Measurements from ENCODE around the gene RNF207.
A peak's percentile ranks its signal among the peaks of the same experiment; 100 is the strongest.

The RNF207 gene

DNA sequence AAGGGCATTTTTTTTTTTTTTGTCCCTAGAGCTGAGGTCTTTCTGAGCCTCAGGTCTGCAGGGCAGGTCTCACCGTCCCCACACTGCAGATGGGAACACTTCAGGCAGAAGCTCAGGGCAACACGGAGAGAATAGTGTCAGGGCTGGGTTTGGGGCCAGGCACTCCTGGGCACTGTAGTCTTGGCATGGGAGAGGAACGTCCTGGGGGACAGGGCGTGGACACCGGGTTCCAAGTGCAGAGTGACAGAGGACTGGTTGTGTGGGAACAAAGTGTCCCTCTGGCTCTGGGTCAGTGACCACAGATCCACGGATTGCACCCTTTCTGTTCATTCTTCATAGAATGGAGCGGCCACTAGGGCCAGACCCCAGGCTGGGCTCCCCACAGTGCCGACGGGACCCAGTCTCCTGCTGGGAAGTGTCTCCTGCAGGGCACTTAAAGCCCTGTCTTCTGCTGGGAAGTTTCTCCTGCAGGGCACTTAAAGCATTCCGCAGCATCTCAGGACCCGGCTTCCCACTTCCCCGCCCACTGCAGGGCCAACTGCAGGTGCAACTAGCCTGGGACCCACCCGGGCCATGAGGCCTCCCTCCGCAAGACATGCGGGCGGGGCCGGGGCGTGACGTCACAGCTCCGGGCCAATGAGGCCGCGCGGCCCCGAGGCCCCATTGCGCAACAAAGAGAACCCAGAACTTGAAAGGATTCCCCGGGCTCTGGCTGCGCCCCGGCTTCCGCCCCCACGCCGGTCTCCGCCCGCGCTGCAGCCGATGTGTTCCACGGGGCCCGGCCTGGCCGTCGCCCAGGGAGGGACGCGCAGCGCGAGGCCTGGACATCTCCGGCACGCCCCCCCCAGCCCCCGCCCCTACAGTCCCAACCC lies 53.8 kb downstream of the RNF207 start:
- TF ChIP-seq, protein P1, sequence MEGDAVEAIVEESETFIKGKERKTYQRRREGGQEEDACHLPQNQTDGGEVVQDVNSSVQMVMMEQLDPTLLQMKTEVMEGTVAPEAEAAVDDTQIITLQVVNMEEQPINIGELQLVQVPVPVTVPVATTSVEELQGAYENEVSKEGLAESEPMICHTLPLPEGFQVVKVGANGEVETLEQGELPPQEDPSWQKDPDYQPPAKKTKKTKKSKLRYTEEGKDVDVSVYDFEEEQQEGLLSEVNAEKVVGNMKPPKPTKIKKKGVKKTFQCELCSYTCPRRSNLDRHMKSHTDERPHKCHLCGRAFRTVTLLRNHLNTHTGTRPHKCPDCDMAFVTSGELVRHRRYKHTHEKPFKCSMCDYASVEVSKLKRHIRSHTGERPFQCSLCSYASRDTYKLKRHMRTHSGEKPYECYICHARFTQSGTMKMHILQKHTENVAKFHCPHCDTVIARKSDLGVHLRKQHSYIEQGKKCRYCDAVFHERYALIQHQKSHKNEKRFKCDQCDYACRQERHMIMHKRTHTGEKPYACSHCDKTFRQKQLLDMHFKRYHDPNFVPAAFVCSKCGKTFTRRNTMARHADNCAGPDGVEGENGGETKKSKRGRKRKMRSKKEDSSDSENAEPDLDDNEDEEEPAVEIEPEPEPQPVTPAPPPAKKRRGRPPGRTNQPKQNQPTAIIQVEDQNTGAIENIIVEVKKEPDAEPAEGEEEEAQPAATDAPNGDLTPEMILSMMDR (IDR thresholded peaks at IDR 0.05; ENCODE audit: borderline replicate concordance, insufficient read depth, low read depth, low read length), result no peak
- peak overlapping the region; percentile 27 for H3K4me3 ChIP-seq (ENCODE audit: low read depth, low read length)

DNA sequence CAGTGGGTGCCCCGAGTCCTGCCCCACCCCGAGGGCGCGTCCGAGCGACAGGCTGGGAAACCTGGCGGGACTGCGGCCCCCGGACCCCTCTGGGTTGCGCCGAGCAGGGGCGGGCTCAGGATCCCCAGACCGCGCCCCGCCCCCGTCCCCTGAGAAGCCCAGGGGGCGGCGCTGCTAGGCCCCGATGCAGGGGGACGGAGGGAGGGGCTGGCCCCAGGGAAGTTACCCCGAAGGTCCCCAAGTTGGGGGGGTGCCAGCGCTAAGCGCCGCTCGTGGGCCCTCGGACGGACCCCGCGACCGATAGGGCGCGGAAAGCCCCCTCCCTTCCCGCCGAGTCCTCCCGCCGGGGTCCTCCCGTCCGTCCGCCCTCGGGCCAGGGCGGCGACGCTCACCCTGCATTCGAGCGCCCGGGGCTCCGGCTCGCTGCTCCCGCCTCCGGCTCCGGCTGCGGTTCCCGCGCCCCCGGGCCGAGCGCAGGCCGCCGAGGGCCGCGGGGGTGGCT lies 54.6 kb downstream of the RNF207 start:
- peak overlapping the region; percentile 50 for H3K4me3 ChIP-seq (ENCODE audit: low read depth, low read length)
- TF ChIP-seq, protein P1 (IDR thresholded peaks at IDR 0.05; ENCODE audit: borderline replicate concordance, insufficient read depth, low read depth, low read length), result no peak

DNA sequence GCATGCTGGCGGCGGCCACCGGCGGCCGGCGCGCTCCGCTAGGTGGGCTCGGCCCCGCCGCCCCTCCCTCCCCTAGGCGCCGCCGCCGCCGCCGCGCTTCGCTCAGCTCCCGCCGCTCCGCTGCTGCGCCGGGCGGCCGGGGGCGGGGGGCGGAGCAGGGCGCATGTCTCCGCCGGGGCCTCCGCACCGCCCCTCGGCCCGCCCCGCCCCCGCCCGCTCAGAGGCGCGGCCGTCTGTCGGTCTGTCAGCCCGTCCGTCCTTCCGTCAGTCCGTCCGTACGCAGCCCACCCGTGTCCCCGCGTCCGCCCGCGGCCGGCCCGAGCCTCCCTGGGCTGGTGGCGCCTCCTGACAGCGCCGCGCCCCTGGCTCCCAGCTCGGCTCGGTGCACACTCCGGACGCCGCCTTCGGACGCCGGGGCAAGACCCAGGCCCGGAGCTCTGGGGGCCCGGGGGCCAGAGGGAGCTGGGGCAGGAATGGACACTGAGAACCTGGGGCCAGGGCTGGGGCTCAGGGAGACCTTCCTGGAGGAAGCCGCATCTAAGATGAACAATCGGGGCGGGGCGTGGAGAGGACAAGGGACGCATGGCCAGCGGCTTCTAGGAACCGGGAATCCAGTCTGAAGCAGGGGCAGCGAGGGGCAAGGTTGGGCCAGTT lies 55.2 kb downstream of the RNF207 start, which contains the start of gene GPR153:
Gene GPR153, minus strand, starts transcription at position 138 of the 654 bp plus-strand sequence. CDS start 6,193 bp downstream, outside the sequence.
- peak within 1 kb of the TSS; percentile 50 for H3K4me3 ChIP-seq (ENCODE audit: low read depth, low read length)
- TF ChIP-seq, protein P1 (IDR thresholded peaks at IDR 0.05; ENCODE audit: borderline replicate concordance, insufficient read depth, low read depth, low read length), result no peak

DNA sequence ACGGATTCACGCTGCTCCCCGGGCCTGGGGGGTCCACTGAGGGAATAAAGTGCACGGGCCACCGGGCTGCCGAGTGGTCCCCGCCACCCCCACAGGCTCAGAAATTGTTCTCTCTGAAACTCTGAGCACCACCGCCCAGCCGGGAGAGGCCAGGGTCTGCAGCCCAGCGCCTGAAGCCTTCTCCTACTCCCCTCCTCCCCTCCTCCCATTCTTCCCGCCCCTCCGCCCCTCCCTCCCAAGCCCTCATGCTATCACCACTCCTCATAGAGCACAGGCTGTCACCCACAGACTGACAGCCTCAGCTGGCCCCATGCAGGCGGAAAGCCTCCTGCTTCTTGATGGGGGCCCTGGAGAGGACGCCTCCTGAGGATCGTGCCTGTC lies 55.7 kb downstream of the RNF207 start:
- no peak overlapping the region for H3K4me3 ChIP-seq (ENCODE audit: low read depth, low read length)

GRCh38 chr1:6262555-6263420 lies 56.9 kb downstream of the RNF207 start:
- TF ChIP-seq, protein P1 (IDR thresholded peaks at IDR 0.05; ENCODE audit: borderline replicate concordance, insufficient read depth, low read depth, low read length), result no peak
- no peak overlapping the region for H3K4me3 ChIP-seq (ENCODE audit: low read depth, low read length)

More for the DNA sequence above, 55.7 kb downstream of the RNF207 start:
- TF ChIP-seq, protein P1 (IDR thresholded peaks at IDR 0.05; ENCODE audit: borderline replicate concordance, insufficient read depth, low read depth, low read length), result no peak

- TF ChIP-seq, protein P1 (IDR thresholded peaks at IDR 0.05; ENCODE audit: borderline replicate concordance, insufficient read depth, low read depth, low read length), result no peak
Observed at GRCh38 chr1:6263716-6264115, 57.8 kb downstream of the RNF207 start.

More at GRCh38 chr1:6263716-6264115, 57.8 kb downstream of the RNF207 start:
- no peak overlapping the region for H3K4me3 ChIP-seq (ENCODE audit: low read depth, low read length)
